ENCODE data around the gene ART4. TPM values are rescaled to one million over a fixed set of nuclear protein-coding genes. Genes with fewer than 3 reads are reported as not detected.

The ART4 gene
- total RNA-seq, 1 donor from 2014 or later = 3.5 TPM

DNA sequence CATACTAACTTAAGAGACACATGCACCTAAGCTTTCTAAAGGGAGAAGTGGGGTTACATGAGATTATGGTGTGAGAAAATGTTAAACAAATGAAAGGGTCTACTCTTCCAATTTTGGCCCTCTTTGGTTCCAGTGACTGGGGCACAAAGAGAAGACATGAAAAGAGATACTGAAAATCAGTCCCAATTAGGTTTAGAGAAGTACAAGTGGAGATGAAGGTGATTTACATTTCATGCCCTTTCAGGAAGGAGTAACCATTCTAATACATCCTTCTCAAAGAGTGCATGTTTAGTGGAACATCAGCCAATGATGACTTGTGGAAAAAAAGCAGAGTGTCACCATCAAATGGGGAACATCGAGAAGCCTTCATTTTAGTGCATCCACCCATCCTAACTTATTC, 27.9 kb upstream of the ART4 start:
- no peak for DNase-seq (ENCODE audit: low spot score)
- TF ChIP-seq, protein P1, sequence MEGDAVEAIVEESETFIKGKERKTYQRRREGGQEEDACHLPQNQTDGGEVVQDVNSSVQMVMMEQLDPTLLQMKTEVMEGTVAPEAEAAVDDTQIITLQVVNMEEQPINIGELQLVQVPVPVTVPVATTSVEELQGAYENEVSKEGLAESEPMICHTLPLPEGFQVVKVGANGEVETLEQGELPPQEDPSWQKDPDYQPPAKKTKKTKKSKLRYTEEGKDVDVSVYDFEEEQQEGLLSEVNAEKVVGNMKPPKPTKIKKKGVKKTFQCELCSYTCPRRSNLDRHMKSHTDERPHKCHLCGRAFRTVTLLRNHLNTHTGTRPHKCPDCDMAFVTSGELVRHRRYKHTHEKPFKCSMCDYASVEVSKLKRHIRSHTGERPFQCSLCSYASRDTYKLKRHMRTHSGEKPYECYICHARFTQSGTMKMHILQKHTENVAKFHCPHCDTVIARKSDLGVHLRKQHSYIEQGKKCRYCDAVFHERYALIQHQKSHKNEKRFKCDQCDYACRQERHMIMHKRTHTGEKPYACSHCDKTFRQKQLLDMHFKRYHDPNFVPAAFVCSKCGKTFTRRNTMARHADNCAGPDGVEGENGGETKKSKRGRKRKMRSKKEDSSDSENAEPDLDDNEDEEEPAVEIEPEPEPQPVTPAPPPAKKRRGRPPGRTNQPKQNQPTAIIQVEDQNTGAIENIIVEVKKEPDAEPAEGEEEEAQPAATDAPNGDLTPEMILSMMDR (IDR thresholded peaks at IDR 0.05; ENCODE audit: unreplicated experiment) = no peak
- H3K4me3 Mint-ChIP-seq (ENCODE audit: unreplicated experiment) = no peak overlapping the region
- no peak overlapping the region for H3K27ac Mint-ChIP-seq (ENCODE audit: unreplicated experiment)
- H3K27me3 Mint-ChIP-seq (ENCODE audit: unreplicated experiment) = no peaks in the 10 kb centered on the region
- peaks cover 17% of the 10 kb centered on the region for H3K4me1 Mint-ChIP-seq (ENCODE audit: unreplicated experiment)
- peaks cover 5% of the 10 kb centered on the region for H3K36me3 Mint-ChIP-seq (ENCODE audit: low read depth, unreplicated experiment)
- H3K9me3 Mint-ChIP-seq (ENCODE audit: unreplicated experiment) = peaks cover under 1% of the 10 kb centered on the region

DNA sequence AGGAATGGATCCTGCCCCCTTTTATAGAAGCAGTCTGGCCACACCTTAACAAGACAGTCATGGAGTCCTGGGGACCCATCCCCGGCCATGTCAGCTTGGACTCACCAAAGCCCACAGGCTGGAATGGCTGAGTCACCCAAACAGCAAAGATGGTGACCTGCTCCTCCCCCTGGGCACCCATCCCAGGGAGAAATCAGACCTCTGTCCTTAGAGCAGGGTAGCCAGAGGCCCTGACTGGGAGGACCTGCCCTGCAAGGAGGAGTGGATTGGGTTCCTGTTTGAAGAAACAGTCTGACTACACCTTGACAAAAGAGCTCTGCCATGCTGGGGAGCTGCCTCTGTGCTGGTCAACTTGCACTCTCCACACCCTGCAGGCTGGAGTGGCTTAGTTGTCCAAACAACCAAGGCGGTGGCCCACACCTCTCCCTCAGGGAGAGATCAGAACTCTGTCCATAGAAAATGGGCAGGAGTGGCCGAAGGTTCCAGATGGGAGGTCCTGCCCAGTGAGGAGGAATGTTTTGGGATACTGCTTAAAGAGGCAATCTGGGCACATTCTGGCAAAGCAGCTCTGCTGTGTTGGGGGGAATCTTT, 25.7 kb upstream of the ART4 start:
- TF ChIP-seq, protein P1 (IDR thresholded peaks at IDR 0.05; ENCODE audit: unreplicated experiment) = no peak
- no peaks in the 10 kb centered on the region for H3K27me3 Mint-ChIP-seq (ENCODE audit: unreplicated experiment)
- peaks cover 4% of the 10 kb centered on the region for H3K9me3 Mint-ChIP-seq (ENCODE audit: unreplicated experiment)
- no peak overlapping the region for H3K27ac Mint-ChIP-seq (ENCODE audit: unreplicated experiment)
- peaks cover 5% of the 10 kb centered on the region for H3K36me3 Mint-ChIP-seq (ENCODE audit: low read depth, unreplicated experiment)
- DNase-seq (ENCODE audit: low spot score) = no peak
- no peak overlapping the region for H3K4me3 Mint-ChIP-seq (ENCODE audit: unreplicated experiment)
- H3K4me1 Mint-ChIP-seq (ENCODE audit: unreplicated experiment) = peaks cover 17% of the 10 kb centered on the region

DNA sequence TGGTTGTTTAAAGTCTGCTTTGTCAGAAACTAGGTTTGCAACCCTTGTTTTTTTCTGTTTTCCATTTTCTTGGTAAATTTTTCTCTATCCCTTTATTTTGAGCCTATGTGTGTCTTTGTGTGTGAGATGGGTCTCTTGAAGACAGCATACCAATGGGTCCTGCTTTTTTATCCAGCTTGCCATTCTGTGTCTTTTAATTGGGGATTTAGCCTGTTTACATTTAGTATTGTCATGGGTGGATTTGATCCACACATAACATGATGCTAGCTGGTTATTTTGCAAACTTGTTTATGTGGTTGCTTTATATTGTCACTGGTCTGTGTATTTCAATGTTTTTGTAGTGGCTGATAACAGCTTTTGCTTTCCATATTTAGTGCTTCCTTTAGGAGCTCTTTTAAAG, 17.2 kb upstream of the ART4 start:
- peaks cover 10% of the 10 kb centered on the region for H3K36me3 Mint-ChIP-seq (ENCODE audit: low read depth, unreplicated experiment)

DNA sequence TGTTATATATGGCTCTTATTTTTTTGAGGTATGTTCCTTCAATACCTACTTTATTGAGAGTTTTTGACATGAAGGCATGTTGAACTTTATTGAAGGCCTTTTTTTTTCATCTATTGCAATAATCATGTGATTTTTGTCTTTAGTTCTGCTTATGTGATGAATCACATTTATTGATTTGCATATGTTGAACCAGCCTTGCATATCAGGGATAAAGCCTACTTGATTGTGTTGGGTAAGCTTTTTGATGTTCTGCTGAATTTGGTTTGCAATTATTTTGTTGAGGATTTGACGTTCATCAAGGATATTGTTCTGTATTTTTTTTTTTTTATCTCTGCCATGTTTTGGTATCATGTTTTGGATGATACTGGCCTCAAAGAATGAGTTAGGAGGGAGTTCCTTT, 15.2 kb upstream of the ART4 start:
- Mint-ChIP-seq H3K27ac (ENCODE audit: unreplicated experiment) (no peak overlapping the region), H3K36me3 (ENCODE audit: low read depth, unreplicated experiment) (peaks cover 10% of the 10 kb centered on the region), H3K4me1 (ENCODE audit: unreplicated experiment) (no peaks in the 10 kb centered on the region), H3K9me3 (ENCODE audit: unreplicated experiment) (no peaks in the 10 kb centered on the region), H3K4me3 (ENCODE audit: unreplicated experiment) (no peak overlapping the region), H3K27me3 (ENCODE audit: unreplicated experiment) (no peaks in the 10 kb centered on the region)
- TF ChIP-seq, protein P1 (IDR thresholded peaks at IDR 0.05; ENCODE audit: unreplicated experiment) = no peak
- DNase-seq (ENCODE audit: low spot score) = no peak

More for the DNA sequence above, 17.2 kb upstream of the ART4 start:
- Mint-ChIP-seq H3K27ac (ENCODE audit: unreplicated experiment) (no peak overlapping the region), H3K4me1 (ENCODE audit: unreplicated experiment) (no peaks in the 10 kb centered on the region), H3K4me3 (ENCODE audit: unreplicated experiment) (no peak overlapping the region), H3K9me3 (ENCODE audit: unreplicated experiment) (no peaks in the 10 kb centered on the region), H3K27me3 (ENCODE audit: unreplicated experiment) (no peaks in the 10 kb centered on the region)
- TF ChIP-seq, protein P1 (IDR thresholded peaks at IDR 0.05; ENCODE audit: unreplicated experiment) = no peak
- no peak for DNase-seq (ENCODE audit: low spot score)

DNA sequence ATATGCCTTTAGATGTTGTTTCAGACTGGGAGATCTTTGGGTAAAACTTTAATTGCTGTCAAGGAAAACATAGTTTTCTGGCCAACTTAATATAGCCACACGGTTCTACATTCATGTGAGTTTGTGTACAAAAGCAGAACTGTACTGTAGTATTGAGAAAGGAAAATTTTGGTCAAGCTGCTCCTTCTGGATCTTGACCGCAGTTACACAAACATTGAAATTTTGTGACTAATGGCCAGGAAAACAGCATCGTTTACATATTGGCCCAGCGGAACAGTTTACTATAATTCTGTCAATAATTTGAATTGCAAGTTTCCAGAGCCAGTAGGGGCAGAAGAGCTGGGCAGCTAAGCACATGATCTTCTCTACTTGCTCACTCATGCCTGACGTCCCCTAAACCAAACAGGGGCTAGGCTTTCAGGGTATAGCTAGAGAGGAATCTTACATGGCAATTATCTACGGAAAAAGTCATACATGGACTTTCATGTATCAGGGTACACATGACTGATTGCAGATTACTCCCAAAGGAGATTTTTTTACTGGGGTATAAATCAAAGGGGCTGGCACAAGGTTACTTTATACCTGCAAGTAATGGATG, 11.4 kb upstream of the ART4 start:
- Mint-ChIP-seq H3K36me3 (ENCODE audit: low read depth, unreplicated experiment) (peaks cover 5% of the 10 kb centered on the region), H3K27ac (ENCODE audit: unreplicated experiment) (no peak overlapping the region), H3K9me3 (ENCODE audit: unreplicated experiment) (no peaks in the 10 kb centered on the region), H3K4me1 (ENCODE audit: unreplicated experiment) (no peaks in the 10 kb centered on the region), H3K27me3 (ENCODE audit: unreplicated experiment) (peaks cover 3% of the 10 kb centered on the region), H3K4me3 (ENCODE audit: unreplicated experiment) (no peak overlapping the region)
- TF ChIP-seq, protein P1 (IDR thresholded peaks at IDR 0.05; ENCODE audit: unreplicated experiment) = no peak
- no peak for DNase-seq (ENCODE audit: low spot score)
